Measurements from ENCODE around the gene ATP23.

ATP23 gene

DNA sequence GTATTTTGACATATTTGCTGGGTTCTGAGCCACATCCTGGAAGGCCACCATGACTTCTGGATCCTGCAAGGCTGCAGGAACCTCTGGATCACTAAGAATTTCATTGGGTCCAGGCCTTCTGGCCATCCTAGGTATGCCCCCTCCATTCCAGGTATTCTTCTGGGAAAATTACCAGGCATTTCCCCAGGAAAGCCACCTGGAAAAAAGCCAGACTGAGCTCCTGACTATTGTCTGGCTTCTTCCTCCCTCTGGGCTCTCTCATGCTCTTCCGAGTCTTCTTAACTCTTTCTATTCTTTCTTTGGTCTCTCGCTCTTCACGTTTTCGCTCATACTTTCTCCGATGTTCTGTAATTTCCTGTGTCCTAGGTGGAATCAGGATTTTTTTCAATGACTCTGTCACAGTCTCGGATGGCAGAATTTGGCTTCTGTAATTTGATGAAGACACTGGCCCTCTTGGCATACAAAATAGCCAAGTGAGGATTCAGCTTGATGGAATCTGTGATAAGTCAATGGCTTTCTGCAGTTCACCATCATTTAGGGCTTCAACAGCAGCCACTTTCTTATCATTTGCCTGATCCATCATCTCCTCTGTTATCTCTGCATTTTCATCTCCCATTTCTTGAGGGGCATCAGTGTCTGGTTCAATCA lies 42.6 kb downstream of the ATP23 start:
- DNase-seq: no peak

DNA sequence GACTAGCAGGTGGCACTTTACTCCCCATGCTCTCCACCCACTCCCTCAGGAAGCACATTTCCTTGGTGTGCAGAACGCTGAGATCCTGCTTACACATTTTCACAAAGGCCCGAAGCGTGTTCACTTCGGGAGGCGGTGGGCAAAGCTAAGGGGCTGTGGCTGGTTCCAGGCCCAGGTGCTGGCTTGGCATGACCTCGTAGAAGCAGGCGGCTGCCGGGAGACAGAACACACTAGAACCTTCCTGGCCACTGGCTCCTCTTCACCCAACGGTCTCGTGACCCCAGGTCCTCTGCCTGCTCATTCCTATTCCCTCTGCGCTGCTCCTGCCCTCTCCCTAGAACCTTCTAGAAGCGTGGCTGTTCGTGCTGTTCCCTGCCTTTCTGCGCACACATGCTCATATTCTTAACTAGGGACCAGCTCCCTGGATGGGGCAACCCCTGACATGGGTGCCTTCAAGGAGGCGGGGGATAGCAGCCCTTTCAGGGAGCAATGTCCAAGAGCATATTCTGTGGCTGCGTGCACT lies 43.3 kb downstream of the ATP23 start:
- DNase-seq: no peak

DNA sequence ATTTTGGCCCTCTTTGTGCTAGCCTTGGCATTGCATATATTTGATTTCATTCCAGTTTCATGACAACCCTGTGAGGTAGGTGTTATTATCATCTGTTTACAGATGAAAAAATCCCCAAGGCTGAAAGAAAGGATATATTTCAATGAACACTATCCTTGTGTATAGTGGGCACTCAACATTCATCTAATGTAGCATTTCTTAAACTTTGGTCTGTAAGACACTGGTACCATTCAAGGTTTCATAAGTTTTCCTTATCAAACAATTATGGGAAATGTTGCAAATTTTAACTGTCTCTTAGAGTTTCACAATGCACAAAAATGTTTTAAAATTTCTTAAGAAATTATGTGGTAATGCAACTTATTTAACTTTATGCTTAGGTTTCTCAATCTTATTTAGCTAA lies 44.3 kb downstream of the ATP23 start:
- DNase-seq: no peak

DNA sequence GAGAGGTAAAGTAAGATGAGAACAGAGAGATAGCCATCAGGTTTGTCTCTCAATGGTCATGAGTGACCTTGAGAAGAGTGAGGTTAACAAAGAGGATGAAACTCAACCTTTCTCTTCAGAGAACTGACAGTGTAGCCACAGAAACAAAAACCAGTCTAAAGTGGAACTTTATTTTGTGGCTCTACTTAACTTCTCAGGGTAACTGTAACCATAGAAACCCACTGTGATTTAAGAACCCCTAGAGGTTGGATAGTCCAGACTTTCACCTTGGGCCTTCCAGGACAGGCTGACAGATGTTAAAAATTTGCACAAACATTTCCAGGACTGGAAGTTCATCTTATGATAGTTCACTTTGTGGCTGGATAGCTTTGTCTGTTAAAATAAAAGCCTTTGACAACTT lies 48.5 kb downstream of the ATP23 start:
- no peak for DNase-seq

DNA sequence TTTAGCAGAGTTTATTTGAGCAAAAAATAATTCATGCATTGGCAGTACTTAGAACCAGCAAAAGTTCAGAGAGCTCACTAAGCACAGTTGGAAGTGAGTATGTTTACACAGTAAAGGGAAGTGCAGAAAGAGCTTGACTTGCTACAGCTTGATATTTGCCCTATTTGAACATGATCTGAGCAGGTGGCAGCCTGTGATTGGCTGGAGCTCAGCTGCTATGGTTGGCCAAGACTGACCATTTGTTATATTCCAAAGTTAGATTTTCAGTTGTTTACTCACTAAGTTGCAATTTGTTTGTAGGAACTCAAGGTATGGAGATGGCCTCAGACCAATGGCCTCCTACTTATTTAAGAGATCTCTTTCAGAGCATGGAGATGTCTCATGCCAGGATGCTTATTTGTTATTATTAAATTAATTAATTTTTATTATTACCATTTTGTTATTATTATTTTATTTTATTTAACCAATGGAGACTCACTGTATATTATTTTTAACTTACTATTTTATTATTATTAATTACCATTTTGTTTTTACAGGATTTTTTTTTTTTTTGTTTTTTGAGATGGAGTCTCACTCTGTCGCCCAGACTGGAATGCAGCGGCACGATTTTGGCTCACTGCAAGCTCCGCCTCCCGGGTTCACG lies 49.0 kb downstream of the ATP23 start:
- DNase-seq: no peak

DNA sequence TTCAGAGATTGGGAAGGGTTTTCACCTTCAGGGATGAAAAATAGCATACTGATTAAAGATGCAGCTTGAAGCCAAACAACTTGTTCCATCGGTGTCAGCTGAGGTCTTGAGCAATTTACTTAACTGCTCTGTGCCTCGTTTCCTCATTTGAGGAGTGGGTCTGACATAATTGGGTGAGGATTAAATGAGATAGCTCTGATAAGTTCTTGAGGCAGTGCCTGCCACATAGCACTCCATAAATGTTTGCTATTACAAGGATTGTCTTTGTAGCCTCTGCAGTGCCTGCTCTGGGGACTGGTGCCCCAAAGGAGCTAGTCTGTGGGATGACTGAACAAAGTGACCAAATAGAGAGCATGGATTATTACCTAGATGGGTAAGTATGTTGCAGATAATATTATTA lies 50.6 kb downstream of the ATP23 start:
- DNase-seq: no peak

DNA sequence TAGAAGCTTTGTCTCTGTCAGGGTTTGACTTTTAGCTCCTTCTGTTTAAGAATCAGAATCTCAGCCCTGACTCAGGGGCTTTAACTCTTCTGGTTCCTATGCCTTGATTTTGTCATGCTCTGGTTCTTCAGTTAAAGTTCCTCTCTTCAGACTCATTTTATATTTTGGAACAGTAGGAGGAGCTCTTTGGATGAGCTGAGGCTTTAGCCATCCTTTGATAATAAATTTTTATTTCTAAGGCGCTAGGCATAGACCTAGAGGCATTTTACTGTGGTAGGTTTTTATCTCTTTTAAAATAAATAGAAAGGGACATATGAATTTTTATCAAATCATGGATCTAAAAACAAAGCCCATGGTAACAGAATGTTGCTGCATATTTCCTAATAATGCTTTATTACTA lies 51.7 kb downstream of the ATP23 start:
- no peak for DNase-seq

DNA sequence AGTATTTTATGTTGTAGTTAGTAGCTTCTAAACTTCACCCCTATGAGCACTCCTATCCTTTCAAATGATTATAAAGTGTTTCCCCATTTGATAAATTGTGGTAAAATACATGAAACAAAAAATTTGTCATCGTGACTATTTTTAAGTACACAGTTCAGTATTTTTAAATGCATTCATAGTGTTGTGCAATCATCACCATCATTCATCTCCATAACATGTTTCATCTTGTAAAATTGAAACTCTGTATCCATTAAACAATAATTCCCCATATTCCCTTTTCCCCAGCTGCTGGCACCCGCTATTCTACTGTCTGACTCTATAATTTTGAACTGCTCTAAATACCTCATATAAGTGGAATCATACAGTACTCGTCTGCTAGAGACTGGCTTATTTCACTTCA lies 52.5 kb downstream of the ATP23 start:
- no peak for DNase-seq

DNA sequence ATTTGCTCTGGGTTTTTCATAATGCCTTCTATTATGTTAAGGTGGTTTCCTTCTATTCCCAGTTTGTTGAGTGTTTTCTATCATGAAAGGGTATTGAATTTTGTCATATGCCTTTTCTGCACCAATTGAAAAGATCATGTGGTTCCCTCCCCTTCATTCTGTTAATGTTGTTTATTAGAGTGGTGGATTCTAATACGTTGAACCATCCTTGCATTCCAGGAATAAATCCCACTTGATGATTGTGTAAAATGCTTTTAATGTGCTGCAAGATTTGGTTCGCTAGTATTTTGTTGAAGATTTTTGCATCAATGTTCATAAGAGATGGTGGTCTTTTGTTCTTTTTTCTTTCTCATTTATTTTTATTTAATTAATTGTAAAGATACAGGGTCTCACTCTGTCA lies 55.2 kb downstream of the ATP23 start:
- no peak for DNase-seq

DNA sequence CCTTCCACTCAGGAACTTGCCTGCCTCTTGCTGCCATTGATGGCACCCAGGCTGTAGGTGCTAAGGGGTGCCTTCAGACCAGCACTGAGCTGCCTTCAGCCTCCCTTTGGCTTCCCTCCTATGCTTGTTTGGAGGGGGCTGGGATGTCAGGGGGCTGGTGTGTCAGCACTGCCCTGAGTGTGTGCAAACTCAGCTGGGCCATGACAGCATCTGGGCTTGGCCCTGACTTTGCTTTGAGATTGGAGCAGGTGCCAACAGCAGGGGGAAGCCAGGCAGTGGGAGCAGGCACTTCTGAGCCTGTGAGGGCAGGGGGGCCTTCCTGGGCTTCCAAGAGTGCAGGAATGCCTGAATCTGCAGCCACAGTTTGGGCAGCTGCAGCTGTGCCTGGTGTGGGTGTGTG lies 56.9 kb downstream of the ATP23 start:
- no peak for DNase-seq

DNA sequence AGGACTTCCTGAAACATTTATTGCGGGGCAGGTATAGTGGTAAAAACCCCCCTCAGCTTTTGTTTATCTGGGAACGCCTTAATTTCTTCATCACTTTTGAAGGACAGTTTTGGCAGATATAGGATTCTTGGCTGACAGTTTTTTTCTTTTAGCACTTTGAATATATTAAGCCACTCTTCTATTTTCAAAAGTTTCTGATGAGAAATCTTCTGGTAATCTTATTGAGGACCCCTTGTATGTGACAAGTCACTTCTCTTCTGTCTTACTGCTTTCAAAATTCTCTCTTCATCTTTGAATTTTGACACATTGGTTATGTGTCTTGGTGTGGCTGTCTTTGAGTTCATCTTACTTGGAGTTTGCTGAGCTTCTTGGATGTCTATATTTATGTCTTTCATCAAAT lies 59.1 kb downstream of the ATP23 start:
- DNase-seq: no peak

DNA sequence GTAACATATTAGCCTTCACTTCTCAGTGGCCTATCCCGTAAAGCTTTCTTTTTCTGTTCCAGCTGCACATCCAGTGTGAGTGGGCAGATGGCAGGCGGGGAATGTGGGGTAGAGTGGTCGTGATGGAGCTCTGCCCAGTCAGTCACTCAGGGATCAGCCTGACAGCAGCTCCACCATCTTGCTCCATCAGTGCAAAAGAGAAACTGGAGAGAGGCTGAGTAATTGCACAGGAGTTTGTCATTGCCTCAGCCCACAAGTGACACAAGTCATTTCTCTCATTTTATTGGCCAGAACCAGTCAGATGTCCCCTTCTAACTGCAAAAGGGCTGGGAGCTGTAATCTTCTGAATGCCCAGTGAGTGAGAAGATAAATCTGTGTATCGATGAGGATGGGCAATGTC lies 66.5 kb downstream of the ATP23 start:
- DNase-seq: no peak

DNA sequence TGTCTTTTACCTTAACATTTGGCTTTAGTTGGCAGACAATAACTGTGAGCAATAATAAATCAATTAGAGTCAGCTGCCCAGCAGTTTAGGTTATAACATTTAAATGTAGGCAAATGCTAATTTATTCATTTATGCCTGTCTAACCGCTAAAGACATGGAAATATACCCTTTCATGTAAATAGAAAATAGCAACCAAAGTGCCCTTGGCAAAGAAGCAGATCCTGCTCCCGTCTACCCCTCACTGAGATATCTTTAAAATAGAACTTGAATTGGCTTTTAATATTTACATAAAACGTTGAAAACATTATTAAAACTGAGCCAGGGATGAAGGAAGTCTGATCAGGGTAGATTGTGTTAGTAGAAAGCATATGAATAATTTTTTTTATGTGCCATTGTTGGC lies 67.3 kb downstream of the ATP23 start:
- DNase-seq: no peak

Measured in NCI-H1092 (cell line).